Measurements from ENCODE around the gene SNORC. TPM values are rescaled to one million over a fixed set of nuclear protein-coding genes. Genes with fewer than 3 reads are reported as not detected.

SNORC gene
- polyA plus RNA-seq, 4 donors: 1.2 to 2.4 (median 1.7) TPM

- DNase-seq (ENCODE audit: low read depth in 4 of 4, low spot score in 3 of 4): no peak
Measured at GRCh38 chr2:232866104-232866503, 4.0 kb upstream of the SNORC start.

- no peak for DNase-seq (ENCODE audit: low read depth in 4 of 4, low spot score in 3 of 4)
Measured at GRCh38 chr2:232869138-232870017, 686 bp upstream of the SNORC start.

DNA sequence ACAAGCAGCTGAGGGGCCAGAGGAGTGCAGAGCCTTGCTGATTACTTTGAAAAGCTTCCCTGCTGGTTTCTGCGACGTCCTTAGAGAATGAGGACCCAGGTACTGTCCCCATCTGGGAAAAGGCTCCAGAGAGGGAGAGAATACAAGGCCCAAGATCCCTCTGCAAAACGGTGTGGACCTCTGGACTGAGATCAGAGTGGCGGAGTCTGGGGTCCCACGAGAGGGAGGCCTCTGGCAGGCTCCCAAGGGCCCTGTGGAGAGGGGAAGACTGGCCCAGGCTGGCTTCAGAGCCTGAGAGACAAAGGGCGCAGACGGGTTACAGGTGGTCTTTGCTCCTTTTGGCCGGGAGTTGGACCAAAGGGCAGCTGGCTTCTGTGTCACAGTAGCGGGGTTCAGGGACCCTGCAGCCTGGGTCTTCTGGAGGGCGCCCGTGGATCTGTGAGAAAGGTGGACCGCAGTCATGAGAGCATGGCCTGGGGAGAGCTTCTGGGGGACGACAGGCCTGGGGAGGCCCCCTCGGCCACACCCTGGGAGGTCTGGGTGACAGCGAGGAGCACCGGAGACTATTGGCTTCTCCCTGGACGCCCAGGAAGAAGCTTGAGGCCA lies 805 bp downstream of the SNORC start:
- DNase-seq (ENCODE audit: low read depth in 4 of 4, low spot score in 3 of 4): no peak

- no peak for DNase-seq (ENCODE audit: low read depth in 4 of 4, low spot score in 3 of 4)
Measured at GRCh38 chr2:232871418-232871834, 1.4 kb downstream of the SNORC start.

DNA sequence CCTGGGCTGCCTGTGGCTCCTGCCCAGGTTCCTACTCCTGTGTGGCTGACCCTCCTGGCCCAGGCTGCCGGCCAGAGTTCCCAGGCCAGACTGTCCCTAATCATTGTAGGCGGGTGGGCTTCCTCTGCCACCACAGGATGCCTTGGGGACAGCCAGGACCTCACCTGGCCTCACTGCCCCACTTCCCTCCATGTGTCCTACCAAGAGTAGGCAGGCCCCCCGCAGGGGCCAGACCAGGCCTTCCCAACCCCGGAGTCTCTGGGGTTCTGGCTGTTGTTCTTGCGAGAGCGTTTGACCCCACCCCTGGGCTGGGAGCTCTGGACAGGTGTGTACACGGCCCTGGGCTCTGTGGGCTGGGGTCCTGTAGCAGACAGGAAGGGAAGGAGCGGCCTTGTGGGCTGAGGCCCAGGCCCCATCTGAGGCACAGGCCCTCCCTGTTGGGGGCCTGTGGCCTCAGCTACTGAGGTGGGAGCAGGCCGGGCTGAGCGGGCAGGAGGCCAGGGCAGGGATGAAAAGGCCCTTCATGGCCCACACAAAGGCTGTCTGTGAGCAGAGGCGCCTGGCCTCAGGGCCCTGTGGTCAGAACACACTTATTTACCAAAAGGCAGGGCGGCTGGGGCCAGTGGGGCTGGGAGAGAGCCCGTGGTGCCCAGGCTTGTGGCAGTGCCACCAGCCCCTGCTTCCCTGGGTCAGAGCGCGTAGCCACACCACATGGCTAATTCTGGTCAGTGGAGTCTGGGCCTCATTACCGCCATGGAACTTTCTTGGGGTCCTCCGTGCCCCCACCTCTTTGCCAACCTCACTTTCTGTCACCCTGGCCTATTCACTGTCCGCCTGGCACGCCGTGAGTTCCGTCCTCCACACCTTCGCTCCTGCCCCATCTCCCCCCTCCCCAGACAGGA lies 2.0 kb downstream of the SNORC start:
- DNase-seq (ENCODE audit: low read depth in 4 of 4, low spot score in 3 of 4): no peak

DNA sequence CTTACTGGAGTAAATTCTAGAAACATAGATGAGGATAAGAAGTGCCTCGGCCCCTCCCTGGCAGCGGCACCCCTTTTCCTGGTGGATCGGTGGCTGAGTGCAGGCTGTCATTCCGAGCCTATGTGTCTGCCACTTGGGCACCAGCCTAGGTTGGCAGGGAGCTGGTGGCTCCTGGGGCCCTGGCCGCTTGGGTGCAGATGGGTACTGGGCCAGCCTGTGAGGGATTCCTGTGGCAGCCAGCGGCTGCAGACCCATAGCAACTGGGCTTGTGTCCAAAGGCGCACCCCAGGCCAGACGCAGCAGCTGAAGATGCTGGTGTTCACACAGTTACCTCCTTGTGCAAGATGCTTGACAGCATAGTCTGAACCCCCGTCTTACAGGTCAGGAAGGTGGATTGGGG lies 2.8 kb downstream of the SNORC start:
- no peak for DNase-seq (ENCODE audit: low read depth in 4 of 4, low spot score in 3 of 4)

DNA sequence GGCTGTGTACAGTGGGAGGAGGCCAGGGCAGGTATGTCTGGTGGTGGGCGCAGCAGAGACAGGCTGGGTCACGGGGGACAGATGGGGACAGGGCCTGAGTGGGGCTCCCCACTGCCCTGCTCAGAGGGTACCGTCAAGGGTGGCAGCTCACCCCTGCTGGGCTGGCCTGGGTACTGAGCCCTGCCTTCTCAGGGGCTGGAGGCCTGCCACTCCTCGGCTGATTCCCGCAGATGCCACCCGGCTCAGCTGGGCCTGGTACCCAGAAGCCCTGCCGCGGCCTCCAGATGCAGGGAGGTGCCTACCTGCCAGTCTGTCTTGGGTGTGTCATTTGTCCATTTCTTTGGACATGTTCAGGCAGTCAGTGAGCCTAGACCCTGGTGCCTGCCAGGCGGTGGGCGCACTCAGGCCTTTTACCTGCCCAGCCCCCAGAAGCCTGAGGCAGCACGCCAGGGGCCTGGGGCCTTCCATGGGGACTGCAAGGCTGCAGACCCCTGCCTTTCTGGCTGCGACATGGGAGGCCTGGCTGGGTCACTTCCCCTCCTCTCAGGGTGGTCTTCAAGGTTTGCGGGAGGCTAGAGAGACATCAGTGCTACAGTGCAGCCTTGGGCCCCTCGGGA lies 3.3 kb downstream of the SNORC start:
- DNase-seq (ENCODE audit: low read depth in 4 of 4, low spot score in 3 of 4): no peak

- DNase-seq (ENCODE audit: low read depth in 4 of 4, low spot score in 3 of 4): no peak
Measured at GRCh38 chr2:232873909-232874641, 4.0 kb downstream of the SNORC start.

DNA sequence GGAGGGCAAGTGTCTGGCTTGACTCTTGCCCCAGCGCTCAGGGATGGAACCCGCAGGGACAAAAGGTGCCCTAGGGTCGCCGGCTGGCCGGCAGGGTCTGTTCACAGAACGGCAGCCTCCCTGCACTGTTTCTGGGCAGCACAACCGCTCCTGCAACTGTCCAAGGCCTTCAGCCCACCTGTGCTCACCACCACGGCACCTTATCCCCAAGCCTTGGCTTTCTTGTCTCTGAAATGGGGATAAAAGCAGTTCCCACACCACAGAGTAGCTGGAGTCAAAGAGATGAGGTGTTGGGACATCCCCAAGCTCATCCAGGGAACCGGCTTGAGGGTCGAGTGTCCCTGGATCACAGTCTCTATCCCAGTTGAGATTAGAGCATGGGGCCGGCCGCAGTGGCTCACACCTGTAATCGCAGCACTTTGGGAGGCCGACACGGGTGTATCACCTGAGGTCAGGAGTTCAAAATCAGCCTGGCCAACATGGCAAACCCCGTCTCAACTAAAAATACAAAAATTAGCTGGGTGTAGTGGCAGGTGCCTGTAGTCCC lies 4.7 kb downstream of the SNORC start:
- no peak for DNase-seq (ENCODE audit: low read depth in 4 of 4, low spot score in 3 of 4)

- no peak for DNase-seq (ENCODE audit: low read depth in 4 of 4, low spot score in 3 of 4)
Measured at GRCh38 chr2:232875256-232876121, 5.4 kb downstream of the SNORC start.

GRCh38 chr2:232876161-232876977 lies 6.3 kb downstream of the SNORC start:
- DNase-seq (ENCODE audit: low read depth in 4 of 4, low spot score in 3 of 4): no peak

GRCh38 chr2:232876978-232877441 lies 6.9 kb downstream of the SNORC start:
- no peak for DNase-seq (ENCODE audit: low read depth in 4 of 4, low spot score in 3 of 4)

GRCh38 chr2:232877940-232878511 lies 8.0 kb downstream of the SNORC start:
- DNase-seq (ENCODE audit: low read depth in 4 of 4, low spot score in 3 of 4): no peak

- no peak for DNase-seq (ENCODE audit: low read depth in 4 of 4, low spot score in 3 of 4)
Measured at GRCh38 chr2:232878855-232879617, 9.0 kb downstream of the SNORC start.

DNA sequence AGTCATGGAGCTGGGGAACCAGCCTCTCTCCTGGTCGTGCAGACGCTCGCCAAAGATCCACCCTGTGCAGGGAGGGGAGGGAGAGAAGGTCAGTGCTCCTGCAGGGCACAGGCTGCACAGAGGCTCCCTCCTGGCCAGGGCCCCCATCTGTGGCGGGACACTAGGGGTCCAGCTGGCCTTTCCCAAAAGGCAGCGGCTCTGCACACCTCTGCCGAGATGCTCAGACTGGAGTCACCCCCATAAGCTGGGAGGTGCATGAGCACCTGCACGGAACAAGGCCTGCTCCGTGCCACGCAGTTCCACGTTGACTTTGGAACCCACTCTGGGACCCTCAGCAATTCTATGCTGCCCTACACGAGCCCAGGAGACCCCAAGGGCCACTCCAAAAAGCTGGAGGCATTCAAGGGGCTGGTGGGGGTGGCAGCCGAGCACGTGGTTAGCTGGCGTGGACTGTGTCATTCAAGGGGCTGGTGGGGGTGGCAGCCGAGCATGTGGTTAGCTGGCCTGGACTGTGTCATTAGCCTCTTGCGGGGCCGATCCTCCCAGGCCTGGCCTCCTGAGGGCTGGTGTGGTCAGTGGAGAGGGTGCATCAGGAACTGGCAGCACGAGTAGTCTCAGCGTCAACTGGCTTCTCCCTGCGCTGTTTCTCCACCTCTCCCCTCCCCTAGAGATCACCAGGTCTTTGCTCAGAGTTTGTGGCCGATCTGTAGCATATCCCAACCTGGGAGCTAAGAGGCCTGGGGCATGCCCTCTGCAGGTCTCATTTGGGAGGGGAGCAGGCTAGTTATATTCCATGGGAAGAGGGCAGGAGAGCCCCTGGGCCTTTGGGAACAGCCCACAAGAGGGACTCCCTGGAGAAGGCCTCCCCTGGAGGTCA lies 9.8 kb downstream of the SNORC start:
- DNase-seq (ENCODE audit: low read depth in 4 of 4, low spot score in 3 of 4): no peak
